NCI-H82 (cell line): ENCODE data around the gene ALDH1A2.

ENCODE experiments used
- DNase-seq: peaks from one replicate; lab custom pipeline; 2025; lab: John Stamatoyannopoulos, UW

The ALDH1A2 gene

DNA sequence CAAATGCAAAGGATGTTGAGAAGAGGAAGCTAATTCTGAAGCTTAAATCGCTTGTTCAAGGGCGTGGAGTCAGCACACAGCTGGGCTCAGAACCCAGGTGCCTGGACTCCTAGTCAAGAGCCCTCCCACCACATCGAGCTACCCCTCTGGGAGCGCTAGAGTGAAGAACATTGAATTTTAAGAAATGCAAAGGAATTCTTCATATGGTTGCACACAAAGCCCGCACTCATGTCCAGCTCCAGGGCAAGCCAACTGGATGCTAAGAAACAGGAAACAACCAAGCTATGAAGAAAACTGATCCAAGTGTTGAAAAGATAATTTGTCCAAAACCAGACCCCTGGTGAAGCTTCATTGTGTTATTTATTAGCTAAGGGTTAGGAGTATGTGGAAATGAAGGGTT lies 122.3 kb downstream of the ALDH1A2 start:
- no peak for DNase-seq

DNA sequence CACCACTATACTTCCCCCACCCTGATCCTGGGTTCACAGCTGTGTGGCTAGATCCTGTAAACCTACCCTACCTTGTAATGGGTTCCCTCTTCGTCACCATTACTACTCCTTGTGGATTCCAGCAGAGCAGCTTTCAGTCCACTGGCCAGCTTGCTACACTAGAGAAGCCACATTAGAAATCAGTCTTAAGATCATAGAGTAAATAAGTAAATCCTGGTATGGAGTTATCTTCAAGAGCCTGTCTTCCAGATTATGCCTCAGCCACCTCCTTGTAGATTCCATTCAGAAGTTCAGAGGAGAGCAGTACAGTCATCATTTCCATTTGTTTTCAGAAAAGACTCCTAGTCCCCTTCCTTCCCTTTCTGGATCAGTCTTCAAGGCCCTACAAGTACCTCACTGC lies 123.7 kb downstream of the ALDH1A2 start:
- no peak for DNase-seq

DNA sequence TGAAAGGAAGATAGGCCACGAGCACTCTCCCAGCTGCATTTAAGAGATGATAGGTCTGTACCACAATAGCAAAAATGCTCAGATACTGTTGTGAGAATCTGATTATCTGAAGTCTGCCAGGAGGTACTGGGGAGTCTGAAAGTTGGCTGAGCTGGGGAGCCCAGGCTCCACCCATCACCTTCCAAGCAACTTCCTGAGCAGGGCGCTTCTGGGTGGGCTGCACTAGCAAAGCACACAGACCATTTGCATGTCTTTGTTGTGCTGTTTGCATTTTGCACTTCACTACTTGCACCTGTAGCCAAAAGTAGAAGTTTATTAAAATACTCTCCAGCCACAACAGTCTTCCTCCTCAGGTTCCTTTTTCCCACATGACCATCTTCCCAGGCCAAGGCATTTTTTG lies 133.2 kb downstream of the ALDH1A2 start:
- DNase-seq = no peak

DNA sequence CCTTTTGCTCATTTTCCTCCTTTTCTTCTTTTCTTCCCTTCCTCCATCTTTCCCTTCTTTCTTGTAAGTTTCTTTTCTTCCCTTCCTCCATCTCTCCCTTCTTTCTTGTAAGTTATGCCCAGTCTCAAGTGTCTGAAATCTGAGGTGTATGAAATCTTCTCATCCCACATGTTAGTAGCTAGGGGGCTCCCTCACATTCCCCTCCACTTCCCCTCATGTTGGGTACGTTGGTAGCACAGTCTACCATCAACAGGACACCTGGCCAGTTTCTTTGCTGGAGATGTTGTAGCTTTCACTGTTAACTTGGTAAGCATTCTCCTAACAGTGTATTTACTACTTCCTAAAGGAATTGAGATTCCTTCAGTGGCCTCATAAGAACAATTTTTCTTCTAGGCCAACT lies 133.9 kb downstream of the ALDH1A2 start:
- DNase-seq = no peak

DNA sequence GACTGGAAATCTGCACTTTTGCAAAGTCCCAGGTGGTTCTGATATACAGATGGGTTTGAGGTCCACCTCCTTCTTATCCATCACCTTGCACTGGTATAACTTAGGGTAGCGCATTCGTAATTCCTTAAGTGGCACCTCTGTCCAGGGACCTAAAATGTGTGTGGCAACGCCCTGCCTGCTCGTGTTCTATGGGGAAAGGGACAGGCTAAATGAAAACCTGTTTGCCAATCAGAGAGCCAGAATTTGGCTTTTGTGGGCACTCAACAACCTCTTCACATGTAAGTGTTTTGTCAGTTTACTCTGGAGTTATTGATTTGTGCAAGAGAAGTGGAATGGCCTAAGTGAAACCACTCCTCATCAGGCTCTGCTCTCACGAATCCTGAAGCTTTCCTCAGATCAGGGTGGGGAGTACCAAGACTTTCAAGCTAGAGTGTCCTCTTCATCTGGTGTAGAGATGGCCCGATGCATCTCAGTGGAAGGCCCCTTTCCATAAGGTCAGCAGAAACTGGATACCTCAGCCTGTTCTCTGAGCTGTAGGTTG lies 138.3 kb downstream of the ALDH1A2 start:
- DNase-seq = no peak

DNA sequence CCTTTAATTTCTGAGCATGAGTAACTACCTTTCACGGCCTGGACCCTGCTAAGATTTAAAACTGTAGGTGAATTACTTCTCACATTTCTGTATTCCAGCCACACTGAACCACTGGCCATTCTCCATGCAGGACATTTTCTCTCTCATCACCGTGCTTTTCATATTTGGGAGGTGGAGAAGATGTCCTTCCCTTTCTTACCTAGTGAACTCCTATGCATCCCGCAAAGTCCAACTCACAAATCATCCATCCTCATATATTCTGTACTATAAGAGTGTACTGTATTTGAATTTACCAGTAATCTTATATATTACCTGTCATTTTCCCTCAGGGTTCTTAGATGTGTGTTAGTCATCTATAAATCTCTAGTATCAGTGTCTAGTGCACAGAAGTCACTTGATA lies 139.9 kb downstream of the ALDH1A2 start:
- no peak for DNase-seq

DNA sequence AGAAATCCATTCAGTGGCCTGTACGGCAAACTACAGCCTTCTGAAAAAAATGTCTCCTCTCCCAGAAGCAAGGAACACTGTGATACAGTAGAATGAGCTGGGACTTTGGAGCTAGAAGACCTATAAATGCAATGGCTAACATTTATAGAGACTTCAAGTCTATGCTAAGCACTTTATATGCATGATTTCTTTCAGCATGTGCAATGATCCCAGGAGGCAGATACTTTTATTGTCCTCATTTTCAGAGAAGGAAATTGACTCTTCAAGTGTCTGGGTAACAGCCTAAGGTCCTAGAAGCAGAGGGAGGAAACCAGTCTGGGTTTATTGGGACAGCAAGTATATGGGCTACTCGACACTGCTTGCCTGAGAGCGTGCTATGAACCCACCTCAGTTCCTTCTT lies 140.9 kb downstream of the ALDH1A2 start:
- no peak for DNase-seq

DNA sequence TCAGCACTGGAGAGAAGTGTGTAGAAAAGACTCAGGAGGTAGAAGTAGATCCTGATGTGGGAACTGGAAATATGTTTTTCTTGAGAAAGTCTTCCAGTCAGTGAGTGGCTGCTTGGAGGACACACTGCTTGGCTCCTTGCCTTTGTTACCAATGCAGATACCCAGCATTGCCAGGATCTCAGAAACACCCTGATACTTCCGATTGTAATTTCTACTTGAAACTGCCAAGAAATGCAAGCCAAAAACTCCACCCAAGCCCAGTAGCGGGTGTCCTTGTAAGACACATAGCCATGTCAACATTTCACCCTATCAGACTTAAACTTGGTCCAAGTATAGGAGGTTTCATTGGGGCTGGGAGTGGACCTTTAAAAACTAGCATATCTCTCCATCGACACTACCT lies 141.8 kb downstream of the ALDH1A2 start:
- no peak for DNase-seq

DNA sequence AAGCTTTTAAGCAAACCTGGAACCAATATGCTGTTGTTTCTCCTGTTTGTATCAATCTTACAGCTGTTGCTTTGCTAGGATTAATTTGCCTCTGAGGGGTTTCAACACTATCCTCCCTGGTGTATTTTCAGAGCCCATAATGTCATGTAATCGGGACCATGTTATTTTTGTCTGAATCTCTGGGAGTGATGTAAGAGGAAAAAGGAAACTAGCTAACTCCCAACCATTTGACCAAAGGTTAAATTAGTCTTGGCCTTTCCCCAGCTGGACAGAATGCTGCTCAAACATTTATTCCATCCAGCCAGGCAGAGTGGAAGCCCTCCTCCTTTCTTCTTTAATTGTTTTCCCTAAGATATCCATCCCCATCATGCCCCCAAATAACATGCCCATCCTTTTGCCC lies 142.2 kb downstream of the ALDH1A2 start:
- no peak for DNase-seq

DNA sequence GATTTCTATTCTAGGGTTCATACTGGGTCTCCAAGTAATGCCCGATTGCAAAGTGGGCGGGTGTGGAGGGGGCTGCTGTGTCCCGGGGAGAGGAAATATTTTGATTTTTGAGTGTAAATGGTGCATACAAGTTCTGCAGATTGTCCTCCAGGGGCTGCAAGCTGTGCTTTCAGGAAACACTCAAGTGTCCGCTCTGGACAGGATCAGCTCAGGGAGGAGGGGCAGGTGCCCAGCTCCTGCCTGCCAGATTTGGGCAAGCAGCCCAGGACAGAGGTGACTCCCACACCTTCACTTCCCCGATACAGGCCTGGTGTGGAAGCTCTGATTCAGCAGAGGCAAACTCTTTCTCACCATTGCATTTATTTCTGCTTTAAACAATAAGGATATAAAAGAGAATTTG lies 142.7 kb downstream of the ALDH1A2 start:
- no peak for DNase-seq

DNA sequence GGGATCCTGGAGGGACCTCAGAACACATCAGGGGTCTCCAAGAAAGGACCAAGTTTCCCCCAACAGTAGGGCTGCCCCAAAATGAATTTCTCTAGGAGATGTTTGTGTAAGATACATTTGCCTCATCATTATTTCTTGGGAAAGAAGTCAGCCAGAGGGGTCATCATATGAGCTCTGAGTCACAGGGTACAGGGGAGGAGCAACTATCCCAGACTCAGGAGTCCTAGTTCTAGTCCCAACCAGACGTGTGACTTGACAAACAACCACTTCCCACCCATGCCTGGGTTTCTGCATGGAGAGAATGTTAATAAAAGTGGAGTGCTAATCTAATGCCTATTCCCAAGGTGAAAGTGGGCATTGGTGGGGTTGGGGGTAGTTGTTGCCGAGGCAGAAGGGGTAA lies 144.1 kb downstream of the ALDH1A2 start:
- DNase-seq = no peak

DNA sequence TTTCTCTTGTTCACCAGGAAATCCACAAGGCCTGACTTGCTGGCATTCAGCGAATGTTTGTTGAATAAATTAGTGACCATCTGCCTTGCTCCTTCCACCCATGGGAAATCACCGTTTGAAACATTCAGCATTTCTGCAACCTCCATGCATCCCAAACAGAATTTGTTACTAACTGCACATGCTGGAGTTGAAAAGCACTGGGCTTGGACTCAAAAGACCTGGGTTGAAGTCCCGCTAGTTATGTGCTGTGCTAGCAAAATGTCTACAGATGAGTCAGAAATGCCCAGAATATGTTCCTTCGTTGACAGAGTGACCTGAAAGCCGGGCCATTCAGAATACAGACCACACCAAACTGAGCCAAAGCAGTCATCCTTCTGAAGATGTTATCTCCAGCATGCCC lies 144.6 kb downstream of the ALDH1A2 start:
- DNase-seq = no peak

DNA sequence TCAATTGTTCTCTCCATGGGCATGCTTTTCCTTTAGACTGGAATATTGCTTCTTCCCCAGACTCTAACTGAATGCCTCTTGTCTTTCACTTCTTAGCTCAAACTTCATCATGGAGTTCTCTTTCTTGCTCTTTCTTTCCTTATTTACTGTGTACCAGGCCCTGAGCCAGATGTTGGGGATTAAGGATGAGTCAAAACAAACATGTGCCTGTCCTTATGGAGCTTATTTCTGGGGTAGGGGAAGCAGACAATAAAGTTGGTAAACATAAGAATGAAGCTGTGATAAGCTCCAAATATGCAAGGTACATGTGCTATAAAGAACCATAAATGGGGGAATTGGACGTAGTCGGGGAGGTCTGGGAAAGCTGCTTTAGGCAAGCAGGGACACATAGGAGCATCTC lies 145.8 kb downstream of the ALDH1A2 start:
- no peak for DNase-seq

DNA sequence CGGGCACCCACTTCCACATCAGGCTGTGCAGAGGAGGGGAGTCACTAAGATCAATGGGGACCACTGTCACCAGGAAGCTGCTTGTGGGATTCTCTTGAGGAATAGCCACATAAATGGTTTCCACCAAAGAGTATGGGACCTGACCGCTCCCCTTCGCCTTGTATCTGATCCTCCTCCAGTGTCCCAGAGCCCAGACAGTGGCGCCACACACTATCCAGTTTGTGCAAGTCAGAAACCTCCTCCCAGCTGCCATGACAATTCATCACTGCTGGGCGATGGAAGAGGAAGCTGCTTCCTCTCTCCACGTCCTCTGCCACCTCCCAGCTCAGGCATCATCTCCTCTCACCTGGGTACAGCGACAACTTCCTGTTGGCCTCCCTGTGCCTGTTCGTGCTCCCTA lies 147.5 kb downstream of the ALDH1A2 start:
- no peak for DNase-seq

DNA sequence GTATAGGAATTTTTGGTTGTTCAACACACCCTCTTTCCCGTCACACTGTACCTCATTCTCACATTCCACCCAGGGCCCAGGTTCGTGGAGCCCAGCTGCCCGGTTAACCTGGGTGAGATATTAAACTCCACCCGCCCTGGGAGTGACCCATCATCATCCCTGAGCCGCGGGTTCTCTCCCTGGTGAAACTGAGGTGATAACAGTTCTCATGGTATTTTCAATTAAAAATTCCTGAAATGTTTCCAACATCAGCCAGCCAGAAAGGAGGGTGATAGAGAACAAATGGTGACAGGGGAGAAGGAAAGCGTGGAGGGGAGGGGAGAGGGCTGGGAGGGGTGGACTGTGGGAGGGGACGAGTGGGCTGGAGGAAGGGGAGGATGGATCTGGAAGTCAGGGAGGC lies 148.8 kb downstream of the ALDH1A2 start:
- DNase-seq = no peak

DNA sequence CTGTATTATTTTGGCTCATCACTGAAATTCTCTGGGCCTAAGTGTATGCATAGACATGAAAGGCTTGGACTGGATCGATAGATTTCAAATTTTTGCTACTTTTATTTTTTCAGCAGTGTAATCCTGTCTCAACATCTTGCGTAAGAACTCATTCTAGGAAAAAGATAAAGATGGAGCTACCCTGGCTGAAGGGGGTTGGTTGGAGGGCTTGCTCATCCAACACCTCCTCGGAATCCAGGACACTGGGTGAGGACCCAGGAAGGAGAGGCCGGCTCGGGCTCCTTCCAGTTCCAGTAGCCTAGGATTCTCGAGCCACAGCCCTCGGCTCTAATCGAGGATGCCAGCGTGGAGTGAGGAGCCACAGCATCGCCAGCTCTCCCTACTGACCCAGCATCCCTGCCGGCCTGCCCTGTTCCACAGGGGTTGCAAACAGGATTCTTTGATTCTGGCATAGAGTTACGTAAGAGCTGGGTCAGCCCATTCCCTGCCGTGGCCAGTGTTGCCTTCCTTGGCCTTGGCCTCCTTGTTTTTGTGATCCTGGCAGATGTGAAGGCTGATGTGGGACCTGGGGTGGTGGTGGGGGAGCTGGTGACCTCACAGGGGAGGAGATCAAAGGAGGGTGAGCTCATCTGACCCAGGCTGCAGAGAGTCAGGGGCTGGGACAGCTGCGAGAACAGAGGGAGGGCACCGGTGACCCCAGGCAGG lies 149.5 kb downstream of the ALDH1A2 start:
- DNase-seq = no peak

DNA sequence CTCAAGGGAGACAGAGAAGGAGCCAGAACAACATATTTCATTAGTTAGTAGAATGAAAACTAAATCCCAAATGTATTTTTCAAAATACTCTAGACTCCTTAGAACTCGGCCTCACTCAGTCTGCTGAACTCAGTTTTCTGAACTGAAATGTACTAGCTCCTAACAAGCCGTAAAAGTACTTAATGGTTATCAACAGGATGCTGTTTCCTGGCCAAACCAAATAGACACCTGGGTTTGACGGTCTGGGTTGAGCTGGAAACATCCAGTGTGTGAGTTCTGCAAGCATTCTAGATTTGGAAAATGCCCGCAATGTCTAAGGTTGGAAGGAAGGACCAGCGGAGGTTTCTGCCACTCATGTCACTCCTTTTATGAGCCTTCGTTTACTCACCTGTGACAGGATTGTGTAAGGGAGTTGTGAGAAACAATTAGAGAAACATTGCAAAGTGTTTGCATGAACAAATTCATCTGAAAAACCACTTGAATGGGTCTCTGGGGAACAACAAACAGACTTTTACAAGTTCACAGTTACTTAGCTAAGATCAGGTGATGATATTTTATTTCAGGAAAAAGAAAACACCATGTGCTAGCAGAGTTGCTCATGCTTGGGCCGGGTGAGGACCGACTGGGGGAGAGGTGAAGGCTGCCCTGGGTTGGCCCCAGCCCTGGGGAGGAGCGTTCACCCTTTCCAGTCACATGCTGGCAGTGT lies 151.0 kb downstream of the ALDH1A2 start:
- no peak for DNase-seq

DNA sequence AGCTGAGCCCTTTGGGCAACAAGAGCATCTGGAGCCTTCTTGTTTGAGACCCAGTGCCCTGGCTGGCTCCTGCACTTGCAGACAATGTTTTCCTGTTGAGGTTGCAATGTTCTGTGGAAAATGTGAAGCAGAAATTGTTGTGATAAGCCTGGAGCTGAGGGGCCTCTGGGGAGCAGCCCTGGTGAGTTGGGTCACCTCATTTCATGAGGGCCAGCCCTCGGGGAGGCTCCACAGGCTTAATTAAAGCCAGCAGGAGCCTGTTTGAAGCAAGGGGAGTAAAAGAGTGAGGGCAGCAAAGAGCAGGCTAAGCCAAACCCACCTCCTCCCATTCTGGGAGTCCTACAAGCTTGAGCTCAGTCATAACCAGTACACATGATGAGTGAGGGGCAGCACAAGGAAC lies 154.3 kb downstream of the ALDH1A2 start:
- no peak for DNase-seq

DNA sequence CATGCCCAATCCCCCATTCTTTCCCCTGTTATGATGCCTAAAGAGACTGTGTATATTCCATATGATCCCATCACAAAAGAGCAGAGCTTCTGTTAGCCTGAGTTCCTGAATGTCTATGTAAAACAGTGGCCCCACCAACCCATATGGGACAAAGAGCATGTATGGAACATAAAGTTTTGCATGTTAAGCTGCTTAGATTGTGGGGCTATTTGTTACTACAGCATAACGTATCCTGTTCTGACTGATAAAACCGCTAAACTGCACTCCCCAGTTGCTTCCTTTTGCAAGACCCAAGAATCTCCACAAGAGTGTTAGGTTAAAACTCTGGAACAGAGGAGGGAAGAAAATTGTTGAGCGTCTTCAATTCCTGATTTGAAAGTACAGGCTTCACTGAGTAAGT lies 154.8 kb downstream of the ALDH1A2 start:
- DNase-seq = no peak

DNA sequence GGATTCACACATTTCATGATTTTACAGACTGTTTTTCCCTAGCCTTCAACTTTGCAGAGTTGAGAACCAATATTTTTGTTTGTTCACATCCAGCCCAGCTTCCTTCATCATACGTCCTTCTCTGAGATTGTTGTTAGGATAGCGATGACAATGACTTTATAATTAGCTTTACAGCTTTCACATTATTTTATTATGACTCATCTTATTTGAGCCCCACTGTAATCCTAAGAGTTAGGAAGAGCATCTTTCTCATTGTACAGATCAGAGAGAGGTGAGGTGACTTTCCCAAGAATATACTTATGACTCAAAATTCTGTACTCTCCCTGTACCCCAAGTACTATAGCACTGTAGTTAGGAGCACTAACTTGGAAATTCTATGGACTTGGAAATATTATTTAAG lies 156.1 kb downstream of the ALDH1A2 start:
- DNase-seq = no peak

DNA sequence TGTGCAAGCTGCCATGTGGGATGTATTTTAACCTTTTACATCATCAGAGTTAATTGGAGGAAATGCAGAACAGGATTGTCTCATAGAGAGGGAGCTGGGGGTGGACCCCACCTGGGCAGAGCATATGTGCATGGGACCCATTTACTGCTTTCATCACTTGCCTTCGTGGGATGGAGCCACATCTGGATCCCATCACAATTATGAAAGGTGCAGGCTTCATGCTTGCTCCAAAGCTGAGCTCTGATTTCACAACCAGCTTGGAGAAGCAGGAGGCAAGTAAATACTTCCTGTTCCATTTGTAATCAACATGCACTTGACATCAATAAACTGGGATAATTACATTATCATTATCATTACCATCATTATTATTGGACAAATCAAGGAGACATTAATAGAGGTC lies 161.9 kb downstream of the ALDH1A2 start:
- DNase-seq = no peak
